Calu3 (cell line): Measurements from ENCODE around the gene ADGRG1. TPM values are rescaled to one million over a fixed set of nuclear protein-coding genes. Genes with fewer than 3 reads are reported as not detected.

Experiments used
- BruUV-seq: library from RNA; stranded (reverse); fragments of 400-500 nt; replicated peaks from 2 replicates; lab custom pipeline; 2021; lab: Mats Ljungman, UMichigan
- CTCF ChIA-PET: fragments of 300-600 bp; sonication (Branson Sonifier 250); formaldehyde crosslinking; loops from one replicate; lab custom pipeline; 2022; ENCODE audit warnings: antibody characterized with exemption; lab: Charles Lee
- DNase-seq: peaks from one replicate; pipeline ENCODE4 v3.0.0; 2022
- H3K27ac Mint-ChIP-seq: one replicate; pipeline ENCODE4 v1.8.0; 2022; ENCODE audit warnings: mixed read lengths; ENCODE audit not compliant: unreplicated experiment
- H3K27me3 Mint-ChIP-seq: one replicate; pipeline ENCODE4 v1.8.0; 2022; ENCODE audit warnings: mixed read lengths; ENCODE audit not compliant: unreplicated experiment
- H3K36me3 Mint-ChIP-seq: one replicate; pipeline ENCODE4 v1.8.0; 2022; ENCODE audit warnings: mild to moderate bottlenecking, moderate library complexity, mixed read lengths; ENCODE audit not compliant: insufficient read depth, unreplicated experiment
- H3K4me1 Mint-ChIP-seq: one replicate; pipeline ENCODE4 v1.8.0; 2022; ENCODE audit warnings: mild to moderate bottlenecking, low read depth, mixed read lengths; ENCODE audit not compliant: unreplicated experiment
- H3K4me3 Mint-ChIP-seq: one replicate; pipeline ENCODE4 v1.8.0; 2022; ENCODE audit warnings: mild to moderate bottlenecking, low read depth, moderate library complexity, mixed read lengths; ENCODE audit not compliant: unreplicated experiment
- H3K9me3 Mint-ChIP-seq: one replicate; pipeline ENCODE4 v1.8.0; 2022; ENCODE audit warnings: low read depth, mixed read lengths; ENCODE audit not compliant: unreplicated experiment
- CTCF ChIP-seq: fragments of 200-600 bp; IDR thresholded peaks from one replicate; pipeline ENCODE4 v1.8.0; 2022; ENCODE audit warnings: antibody characterized with exemption; ENCODE audit not compliant: unreplicated experiment
- intact Hi-C: fragments of 100-400 bp; cut with micrococcal nuclease; formaldehyde crosslinking; loops from one replicate; pipeline ENCODE4 v1.10.0; 2022; ENCODE audit not compliant: unreplicated experiment
- total RNA-seq: library from RNA; stranded (reverse); gene quantifications from 2 replicates; pipeline ENCODE4 v1.2.3, GENCODE V29; 2022

Gene ADGRG1
- total RNA-seq, 1 experiment from 2014 or later = 278 TPM

- no peak overlapping the region for H3K27ac Mint-ChIP-seq
- CTCF ChIA-PET = no interaction called here
- intact Hi-C loops = no loop called here
- no peak for DNase-seq
- no peak for TF ChIP-seq CTCF
- peaks cover 32% of the 10 kb centered on the region for H3K36me3 Mint-ChIP-seq
- H3K4me3 Mint-ChIP-seq = no peak overlapping the region
- H3K4me1 Mint-ChIP-seq = peaks cover 31% of the 10 kb centered on the region
- no TSS peak for BruUV-seq
- no peaks in the 10 kb centered on the region for H3K27me3 Mint-ChIP-seq
- no peaks in the 10 kb centered on the region for H3K9me3 Mint-ChIP-seq
Measured at GRCh38 chr16:57616876-57617275, 11.6 kb upstream of the ADGRG1 start.

- H3K36me3 Mint-ChIP-seq = peaks cover 40% of the 10 kb centered on the region
- H3K9me3 Mint-ChIP-seq = no peaks in the 10 kb centered on the region
- TF ChIP-seq CTCF = no peak
- CTCF ChIA-PET = interaction anchor here (1.1 kb wide), 2 partner anchors 11 to 27 kb away, joined by 3 to 5 read pairs; partner anchors contain the start of gene ADGRG1
- intact Hi-C loops = no loop called here
- H3K27me3 Mint-ChIP-seq = no peaks in the 10 kb centered on the region
- no peak for DNase-seq
- no peak overlapping the region for H3K4me3 Mint-ChIP-seq
- peaks cover 39% of the 10 kb centered on the region for H3K4me1 Mint-ChIP-seq
- no TSS peak for BruUV-seq
- H3K27ac Mint-ChIP-seq = peak overlapping the region; percentile 96
Measured at GRCh38 chr16:57617604-57618111, 10.8 kb upstream of the ADGRG1 start.

- Mint-ChIP-seq H3K36me3 (peaks cover 49% of the 10 kb centered on the region), H3K4me3 (peak overlapping the region; percentile 90), H3K9me3 (no peaks in the 10 kb centered on the region), H3K27me3 (no peaks in the 10 kb centered on the region), H3K27ac (peak overlapping the region; percentile 96), H3K4me1 (peaks cover 47% of the 10 kb centered on the region)
- BruUV-seq = no TSS peak
- peak; percentile 76 for DNase-seq
- no peak for TF ChIP-seq CTCF
- CTCF ChIA-PET = interaction anchor here (1.1 to 1.5 kb wide), 4 partner anchors 10 to 118 kb away, joined by 3 to 10 read pairs (median 4); partner anchors contain the start of gene ADGRG1
- intact Hi-C loops = no loop called here
Measured at GRCh38 chr16:57618296-57619132, 9.9 kb upstream of the ADGRG1 start.

- Mint-ChIP-seq H3K27me3 (no peaks in the 10 kb centered on the region), H3K27ac (peak overlapping the region; percentile 96), H3K4me3 (peak overlapping the region; percentile 90), H3K4me1 (peaks cover 53% of the 10 kb centered on the region), H3K36me3 (peaks cover 52% of the 10 kb centered on the region), H3K9me3 (no peaks in the 10 kb centered on the region)
- CTCF ChIA-PET = interaction anchor here (0.6 to 1.5 kb wide), 7 partner anchors 8 to 118 kb away, joined by 3 to 10 read pairs (median 3); partner anchors contain the start of gene ADGRG1
- BruUV-seq = TSS peak; percentile 19
- no peak for TF ChIP-seq CTCF
- intact Hi-C loops = no loop called here
- no peak for DNase-seq
Measured at GRCh38 chr16:57619133-57619605, 9.3 kb upstream of the ADGRG1 start.
